ENCODE measurements around the gene PLEK2.
"Not testable (repeated sequence)": the region's sequence is repeated elsewhere in the genome, so short reads cannot be mapped to it uniquely, and the experiment has no call there.

The PLEK2 gene, protein sequence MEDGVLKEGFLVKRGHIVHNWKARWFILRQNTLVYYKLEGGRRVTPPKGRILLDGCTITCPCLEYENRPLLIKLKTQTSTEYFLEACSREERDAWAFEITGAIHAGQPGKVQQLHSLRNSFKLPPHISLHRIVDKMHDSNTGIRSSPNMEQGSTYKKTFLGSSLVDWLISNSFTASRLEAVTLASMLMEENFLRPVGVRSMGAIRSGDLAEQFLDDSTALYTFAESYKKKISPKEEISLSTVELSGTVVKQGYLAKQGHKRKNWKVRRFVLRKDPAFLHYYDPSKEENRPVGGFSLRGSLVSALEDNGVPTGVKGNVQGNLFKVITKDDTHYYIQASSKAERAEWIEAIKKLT
- total RNA-seq: 1.3 to 2.6 (median 1.3) reads per million in 4 experiments

DNA sequence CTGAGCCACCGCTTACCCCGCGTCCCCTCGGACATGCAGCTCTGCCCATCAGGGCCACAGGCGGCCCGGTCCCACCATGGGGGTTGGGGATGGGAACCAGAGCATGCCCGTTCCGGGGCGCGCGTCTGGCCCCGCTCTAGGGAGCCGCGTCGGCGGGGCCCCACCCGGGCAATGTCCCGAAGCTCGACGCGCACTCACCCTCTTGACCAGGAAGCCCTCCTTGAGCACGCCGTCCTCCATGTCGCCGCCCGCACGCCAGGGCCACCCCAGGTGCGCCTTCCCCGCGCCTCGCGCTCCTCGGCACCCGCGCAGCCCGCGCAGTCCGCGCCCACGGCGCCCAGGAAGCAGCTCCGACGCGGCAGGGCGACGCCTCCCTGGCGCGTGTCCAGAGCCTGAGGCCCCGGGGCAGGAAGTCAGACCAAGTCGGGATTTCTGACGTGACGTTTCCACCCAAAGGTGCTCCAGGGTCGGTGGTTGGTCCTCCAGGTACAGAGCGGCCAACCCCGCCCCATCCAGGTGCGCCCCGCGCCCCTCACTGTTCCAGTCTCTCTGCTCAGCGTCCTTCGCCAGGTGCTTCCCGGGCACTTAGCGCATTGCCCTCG lies at the start of gene PLEK2:
Gene PLEK2, minus strand, starts transcription at position 346 of the 602 bp plus-strand sequence. Its CDS starts 106 bp downstream, at position 240.
- DNase-seq: peak; percentile 15

DNA sequence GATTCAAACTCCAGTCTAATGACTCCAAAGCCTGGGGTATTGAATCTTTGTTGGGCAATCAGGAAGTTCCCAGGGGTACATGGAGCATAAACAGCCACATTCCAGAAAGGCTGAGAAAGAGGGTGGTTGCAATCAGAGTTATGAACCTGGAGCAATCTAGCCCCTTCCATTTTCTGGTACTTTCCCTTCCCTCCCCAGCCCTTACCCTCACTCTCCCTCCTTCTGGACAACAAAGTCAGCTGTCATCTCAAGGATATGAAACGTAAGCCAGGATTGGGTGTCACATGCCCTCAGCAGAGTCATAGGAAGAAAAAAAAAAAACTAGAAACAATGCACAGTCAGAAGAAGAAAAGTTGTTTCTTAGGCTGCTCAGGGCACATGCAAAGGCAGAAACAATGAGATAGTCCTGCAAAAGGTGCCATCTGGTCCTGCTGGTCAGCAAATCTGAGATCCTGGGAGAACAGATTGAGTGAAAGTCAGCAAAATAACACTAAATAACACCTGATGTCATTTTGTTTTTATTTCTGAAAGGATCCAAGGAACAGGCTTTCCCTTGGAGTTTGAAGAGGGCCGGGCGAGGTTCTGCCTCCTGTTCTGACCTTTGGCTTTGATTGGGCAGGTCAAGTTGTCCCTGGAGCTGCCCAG lies 49.5 kb upstream of the PLEK2 start:
- DNase-seq: no peak

DNA sequence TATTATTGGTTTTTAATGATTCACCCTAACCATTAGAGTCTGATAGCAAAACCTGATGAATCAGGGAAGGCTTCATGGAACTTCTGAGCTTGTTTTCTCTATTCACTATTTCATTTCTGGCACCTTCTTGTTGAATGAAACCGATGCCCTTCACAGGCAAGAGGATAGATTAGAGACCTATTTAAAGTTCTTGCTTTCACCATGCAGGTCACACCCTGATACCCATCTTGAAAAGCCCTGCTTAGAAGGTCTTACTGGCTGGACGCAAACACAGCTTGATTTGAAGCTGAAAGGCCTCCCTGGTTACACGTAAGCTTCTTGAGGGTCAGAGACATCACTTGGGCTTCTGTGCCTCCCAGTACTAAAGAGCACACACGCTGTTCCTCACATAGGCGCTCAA lies 47.4 kb upstream of the PLEK2 start:
- DNase-seq: no peak

DNA sequence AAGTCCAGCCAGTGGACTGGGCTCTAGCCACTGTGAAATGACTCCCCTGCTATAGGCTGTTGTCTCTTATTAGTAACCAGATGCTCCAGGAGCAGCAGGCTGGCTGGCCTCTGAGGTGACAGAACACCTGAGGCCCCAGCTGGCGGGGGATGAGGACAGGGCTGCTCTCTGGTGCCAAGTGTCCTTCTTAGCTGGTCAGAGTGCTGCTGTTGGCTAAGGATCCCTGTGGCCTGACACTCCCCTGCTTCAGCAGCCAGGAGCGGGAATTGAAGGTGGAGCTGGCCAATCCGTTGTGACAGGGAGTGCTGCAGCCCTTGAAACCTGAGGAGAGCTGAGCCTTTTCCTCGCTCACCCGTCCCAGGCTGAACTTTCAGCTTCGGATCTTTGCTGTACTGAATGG lies 45.8 kb upstream of the PLEK2 start:
- no peak for DNase-seq

DNA sequence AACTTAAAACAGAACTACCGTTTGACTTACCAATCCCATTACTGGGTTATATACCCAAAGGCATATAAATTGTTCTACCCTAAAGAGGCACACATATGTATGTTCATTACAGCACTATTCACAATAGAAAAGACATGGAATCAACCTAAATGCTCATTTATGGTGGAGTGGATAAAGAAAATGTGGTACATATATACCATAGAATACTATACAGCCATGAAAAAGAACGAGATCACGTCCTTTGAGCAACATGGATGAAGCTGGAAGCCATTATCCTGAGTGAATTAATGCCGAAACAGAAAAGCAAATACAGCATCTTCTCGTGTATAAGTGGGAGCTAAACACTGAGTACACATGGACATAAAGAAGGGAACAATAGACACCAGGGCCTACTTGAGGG lies 44.8 kb upstream of the PLEK2 start:
- DNase-seq: no peak

DNA sequence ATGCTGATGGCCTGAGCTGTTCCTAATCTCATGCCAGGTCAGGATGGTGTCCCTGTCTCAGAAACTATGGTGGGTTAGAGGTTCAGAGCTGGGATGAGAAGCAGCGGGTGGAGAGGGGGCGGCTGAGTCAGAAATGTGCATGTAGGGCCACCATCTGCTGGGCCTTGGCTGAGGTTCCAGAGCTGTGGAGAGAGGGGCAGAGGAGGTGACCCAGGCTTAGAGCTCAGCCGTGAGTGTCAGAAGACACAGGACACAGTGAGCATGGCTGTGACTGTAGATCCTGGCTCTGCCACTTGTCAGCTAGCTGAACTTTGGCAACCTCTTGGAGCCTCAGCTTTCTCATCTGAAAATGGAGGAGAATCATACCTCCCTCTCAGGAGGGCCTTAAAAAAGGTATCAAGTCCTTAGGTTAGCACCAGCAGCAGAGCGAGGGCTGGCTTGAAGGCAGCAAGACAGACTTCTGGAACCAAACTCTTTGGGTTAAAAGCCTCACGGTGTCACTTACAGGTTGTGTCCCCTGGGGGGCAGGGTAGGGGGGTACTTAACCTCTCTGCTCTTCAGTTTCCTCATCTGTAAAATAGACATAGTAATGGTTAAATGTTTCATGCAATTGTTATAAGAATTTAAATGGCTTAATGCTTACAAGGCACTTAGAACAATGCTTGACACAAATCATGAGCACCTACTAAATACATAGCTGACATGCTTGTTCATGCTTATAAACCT lies 41.8 kb upstream of the PLEK2 start:
- no peak for DNase-seq

DNA sequence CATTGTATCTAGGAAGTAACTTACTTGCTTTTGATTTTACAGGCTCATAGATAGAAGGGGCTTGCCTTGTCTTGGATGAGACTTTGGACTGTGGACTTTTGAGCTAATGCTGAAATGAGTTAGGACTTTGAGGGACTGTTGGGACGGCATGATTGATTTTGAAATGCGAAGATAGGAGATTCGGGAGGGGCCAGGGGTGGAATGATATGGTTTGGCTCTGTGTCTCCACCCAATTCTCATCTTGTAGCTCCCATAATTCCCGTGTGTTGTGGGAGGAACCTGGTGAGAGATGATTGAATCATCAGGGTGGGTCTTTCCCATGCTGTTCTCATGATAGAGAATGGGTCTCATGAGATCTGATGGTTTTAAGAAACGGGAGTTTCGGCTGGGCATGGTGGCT lies 39.7 kb upstream of the PLEK2 start:
- not testable (repeated sequence) for DNase-seq

DNA sequence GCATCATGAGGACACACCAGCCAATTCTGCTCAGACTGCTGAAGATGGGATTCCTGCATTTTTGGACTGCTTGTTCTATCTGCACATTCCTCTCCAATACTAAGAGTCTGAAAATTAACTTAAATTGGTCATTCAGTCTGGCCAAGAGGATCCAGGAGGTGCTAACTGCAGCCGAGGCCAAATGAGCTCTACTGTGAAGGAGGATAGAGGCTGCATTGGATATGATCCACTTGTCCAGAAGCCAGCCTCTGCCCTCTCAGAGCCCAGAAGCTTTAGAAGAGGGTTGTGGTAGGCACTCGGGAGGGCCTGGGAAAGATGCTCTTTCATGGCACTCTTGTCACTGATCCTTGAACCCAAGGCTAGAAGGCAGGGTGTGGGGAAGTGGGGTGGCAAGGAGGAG lies 37.1 kb upstream of the PLEK2 start:
- no peak for DNase-seq

DNA sequence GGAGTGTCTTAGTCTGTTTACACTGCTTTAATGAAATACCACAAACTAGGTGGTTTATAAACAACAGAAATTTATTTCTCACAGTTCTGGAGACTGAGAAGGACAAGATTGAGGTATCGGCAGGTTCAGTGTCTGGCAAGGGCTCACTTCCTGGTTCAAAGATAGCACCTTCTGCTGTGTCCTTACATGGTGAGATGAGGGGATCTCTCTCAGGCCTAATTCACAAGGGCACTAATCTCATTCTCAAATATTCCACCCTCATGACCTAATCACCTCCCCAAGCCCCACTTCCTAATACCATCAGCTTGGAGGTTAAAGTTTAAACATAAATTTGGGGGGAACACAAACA lies 35.0 kb upstream of the PLEK2 start:
- no peak for DNase-seq

DNA sequence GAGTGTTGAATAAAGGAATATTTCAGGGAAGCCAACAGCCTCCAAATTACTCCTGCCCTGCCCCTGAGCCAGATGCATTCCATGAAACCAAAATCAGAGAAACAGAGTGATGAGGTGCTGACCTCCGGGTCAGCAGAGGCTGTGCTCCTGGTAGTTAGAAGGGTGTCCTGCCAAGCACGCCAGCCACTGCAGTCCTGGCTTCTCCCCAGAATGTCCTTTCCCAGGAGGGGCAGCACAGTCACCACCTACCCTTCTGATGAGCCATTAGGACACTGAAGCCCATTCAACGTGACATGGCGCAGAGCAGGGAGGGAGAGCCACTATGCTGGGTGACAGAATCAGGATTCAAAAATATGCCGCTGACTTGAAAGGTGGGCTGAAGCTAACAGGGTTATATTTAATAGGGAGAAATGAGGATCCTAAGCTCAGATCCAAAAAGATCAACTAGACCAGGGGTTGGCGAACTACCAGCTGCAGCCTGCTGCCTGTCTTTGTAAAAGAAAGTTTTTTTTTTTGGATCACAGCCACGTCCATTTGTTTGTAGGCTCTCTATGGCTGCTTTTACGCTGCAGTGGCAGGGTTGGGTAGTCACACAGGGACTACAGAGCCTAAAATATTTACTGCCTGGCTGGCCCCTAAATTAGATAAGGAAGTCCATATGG lies 34.5 kb upstream of the PLEK2 start:
- DNase-seq: no peak

DNA sequence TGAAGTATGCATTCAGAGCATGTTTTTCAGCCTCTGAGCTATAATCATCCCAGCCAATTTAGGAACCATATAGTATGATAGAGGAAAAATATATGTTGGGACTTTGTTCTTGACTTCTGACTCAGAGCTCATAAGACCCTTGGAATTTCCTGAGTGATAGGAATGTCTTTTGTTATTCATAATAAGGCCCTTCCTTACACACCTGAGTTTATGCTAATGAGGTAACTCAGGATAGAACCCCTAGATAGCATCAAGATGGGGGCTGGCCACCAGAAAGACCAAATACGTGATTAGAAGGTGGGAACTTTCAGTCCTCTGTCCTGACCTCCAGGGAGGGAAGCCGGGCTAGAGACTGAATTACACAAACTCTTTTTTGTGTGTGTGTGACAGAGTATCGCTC lies 32.4 kb upstream of the PLEK2 start:
- no peak for DNase-seq

DNA sequence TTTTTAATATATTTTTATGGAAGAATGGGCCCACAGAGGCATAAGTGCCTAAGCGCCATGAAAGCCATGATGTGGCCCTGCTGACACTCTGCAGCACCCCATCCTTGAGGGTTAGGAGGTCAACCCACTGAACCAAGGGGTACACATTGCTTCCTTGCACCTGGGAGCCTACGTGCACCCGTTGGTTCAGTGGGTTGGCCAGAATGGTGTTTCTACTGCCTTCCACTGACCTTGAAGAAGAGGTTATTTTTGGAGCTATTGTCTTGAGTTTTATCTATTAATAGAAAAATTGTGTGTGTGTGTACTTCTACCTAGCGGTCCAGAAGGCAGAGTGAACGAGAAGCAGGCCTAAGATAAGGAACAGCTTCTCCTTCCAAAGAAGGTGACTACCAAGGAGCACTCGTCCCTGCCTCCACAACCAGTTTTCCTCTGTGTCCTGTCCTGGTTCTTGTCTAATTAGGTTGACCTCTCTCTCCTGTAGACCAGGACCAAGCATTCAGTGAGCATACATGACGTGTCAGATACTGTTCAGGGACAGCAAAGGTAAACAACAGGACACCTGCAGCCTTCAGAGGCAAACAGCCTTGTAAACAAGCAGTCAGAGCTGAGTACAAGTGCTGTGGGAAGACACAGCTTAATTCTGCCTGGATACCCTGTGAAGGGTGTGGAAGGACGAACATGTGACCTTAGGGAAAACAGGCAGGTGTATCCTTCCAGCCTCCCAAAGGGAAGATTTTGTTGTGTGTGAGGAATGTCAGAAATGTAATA lies 30.4 kb upstream of the PLEK2 start:
- no peak for DNase-seq

DNA sequence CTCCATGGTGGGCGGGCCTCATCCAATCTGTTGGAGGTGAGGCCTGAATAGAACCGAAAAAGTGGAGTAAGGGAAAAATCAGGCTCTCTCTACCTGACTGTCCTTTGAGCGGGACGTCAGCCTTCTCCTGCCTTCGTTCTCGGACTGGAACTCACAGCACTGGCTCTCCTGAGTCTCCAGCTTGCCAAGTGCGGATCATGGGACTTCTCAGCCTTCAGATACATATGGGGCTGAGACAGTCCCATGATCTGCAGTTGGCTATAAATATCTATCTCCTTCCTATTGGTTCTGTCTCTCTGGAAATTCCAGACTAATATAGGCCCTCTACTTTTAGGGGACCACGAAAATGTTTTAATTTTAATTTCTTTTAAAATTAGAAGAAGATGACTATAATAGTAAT lies 29.7 kb upstream of the PLEK2 start:
- DNase-seq: no peak

DNA sequence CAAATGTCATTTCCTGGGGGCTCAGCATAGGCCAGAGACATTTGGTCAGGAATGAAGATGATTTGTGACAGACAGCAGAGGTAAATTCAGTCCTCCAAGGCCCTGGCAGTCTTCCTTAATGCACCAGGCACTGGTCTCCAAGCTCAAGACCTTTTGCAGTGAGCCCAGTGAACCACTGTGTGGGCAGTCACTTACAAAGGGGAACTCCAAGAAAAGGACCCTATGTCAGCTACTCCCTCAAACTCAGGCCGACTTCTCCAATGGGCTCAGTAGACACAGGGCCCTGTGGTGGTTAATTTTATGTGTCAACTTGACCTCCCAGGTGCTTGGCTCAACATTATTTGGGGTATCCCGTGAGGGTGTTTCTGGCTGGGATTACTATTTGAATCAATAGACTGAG lies 29.3 kb upstream of the PLEK2 start:
- DNase-seq: no peak

DNA sequence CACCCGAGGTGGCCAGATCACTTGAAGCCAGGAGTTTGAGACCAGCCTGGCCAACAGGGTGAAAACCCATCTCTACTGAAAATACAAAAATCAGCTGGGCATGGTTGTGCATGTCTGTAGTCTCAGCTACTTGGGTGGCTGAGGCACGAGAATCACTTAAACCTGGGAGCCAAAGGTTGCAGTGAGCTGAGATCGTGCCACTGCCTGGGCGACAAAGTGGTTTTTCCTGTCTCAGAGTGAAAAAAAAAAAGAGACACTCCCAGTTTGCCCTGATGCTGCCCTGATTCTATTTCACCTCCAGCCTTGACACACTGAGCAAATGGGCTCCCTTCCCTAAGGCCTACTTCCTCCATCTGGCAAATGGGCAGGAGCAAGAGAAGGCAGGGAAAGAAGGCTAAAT lies 28.5 kb upstream of the PLEK2 start:
- DNase-seq: no peak

DNA sequence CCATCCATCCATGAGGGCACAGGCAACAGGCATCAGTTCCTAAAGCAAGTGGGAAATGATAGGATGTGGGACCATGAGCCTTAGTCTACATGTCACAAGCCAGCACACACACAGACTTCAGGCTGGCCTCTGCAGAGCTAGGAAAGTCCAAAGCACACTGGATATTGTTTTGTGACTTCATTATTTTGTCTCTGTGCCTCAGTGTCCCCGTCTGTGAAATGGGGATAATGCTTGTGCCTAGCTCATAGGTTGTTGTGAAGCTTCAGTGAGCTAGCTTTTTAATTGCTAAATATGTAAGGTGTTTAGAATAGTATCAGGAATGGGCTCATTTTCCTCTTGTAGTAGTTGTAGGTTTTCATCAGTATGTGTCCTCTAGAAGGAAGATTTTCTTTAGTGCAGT lies 27.0 kb upstream of the PLEK2 start:
- DNase-seq: no peak

DNA sequence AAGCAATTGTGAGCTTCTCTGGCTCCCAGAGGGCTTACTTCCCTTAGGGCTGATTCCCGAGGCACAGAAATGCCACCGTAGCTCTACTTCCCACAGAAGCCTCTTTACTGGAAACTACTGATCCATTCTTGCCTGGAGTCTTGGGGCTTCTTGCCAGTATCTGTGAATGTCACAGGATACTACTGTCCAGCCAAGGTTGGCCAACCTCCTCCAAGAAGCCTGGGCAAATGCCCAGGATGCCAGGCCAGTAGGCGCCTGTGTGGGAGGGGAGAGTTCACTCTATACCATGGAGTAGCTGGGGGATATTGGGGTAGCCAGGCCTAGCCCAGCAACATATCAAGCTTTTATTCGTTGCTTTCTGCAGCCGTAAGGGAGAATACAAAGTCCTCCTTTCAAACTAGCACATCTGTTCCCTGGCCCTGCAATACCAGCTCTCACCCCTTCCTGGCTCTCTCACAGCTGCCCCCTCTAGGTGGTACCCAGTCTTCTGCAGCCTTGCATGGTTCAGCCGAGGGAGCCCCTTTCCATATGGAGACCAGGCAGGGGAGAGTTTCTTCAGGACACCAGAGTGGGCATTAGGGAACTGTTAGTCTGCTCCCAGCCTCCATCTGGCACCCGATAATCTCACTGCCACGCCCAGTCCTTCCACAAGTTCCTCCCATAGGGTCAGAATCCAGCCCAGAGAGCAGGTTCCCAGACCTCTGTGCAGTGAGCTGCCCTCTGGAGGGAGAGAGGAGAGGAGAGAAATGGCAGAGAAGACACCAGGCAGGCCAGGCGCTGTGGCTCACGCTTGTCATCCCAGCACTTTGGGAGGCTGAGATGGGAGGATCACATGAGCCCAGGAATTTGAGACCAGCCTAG lies 24.3 kb upstream of the PLEK2 start:
- DNase-seq: no peak

DNA sequence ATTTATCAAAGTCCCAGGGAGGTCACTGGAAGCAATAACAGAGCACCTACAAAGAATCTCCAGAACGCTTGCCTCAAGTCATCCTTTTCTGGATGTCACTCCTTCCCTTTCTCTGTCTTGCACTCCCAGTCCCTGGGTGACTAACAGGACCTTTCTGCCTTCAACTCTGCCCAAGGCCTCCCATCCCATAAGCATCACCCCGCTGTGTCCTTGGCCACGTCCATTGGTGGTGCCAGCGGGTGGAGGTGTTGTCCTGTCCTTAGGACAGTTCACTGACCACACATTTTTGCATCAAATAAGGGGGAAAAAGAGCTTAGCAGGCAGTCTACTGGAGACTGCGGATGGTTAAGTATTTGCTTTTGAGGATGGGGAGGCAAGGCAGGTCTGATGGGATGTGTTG lies 23.6 kb upstream of the PLEK2 start:
- DNase-seq: no peak

DNA sequence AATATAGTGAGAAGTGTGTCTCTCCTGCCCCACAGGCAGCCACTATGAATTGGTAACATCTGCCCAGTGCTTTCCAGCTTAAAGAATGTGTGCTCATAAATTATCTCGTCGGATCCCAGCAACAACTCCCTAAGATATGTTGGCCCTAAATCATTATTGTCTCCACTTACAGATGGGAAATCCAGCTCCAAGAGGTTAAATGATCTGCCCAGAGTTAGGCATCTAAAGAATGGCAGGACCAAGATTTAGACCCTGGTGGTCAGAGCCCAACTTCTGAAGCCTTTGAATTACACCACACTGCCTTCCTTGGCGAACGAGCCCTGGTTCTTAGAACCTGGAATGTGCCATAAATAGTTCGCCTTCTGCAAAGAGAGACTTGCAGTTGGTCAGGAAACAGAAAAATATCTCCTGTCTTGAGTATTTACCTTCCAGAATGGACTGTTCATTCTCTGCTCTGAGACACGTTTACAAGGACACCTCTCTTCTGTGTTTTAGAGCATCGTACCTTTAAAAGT lies 20.1 kb upstream of the PLEK2 start:
- DNase-seq: no peak

DNA sequence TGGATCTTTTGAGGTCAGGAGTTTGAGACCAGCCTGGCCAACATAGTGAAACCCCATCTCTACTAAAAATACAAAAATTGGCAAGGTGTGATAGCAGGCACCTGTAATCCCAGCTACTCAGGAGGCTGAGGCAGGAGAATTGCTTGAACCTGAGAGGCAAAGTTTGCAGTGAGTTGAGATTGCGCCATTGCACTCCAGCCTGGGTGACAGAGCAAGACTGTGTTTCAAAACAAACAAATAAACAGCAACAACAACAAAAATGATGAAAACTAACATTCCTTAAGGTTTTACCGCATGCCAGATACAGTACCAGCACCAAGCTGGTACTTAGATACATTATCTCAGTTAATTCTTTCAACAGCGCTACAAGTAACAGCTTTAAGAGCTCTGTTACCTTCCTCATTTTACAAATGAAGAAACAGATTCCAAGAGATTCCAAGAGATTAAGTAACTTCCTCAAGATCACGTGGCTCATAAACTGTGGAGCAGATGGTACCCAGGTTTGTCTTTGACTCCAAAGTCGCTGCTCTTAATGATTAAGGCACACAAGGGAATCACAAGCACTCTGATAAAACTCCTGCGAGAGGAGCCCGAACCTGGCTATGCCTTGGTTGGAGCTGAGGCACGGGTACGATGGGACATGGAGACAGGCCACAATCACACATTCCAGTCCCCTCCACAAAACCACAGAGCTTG lies 17.7 kb upstream of the PLEK2 start:
- DNase-seq: no peak

Data from effector CD8-positive, alpha-beta T cell (primary cell).